SK-N-MC (cell line): Measurements from ENCODE around the gene TOMM40.

Source experiments
- EZH2 ChIP-seq: fragments of 200-600 bp; sonication (generic); IDR thresholded peaks from one replicate; pipeline ENCODE4 v1.6.1; 2017; ENCODE audit warnings: antibody characterized with exemption
- POLR2AphosphoS5 ChIP-seq: IDR thresholded peaks from 2 replicates; pipeline ENCODE4 v1.6.1; 2012; ENCODE audit warnings: mild to moderate bottlenecking, low read depth, low read length, borderline replicate concordance

DNA sequence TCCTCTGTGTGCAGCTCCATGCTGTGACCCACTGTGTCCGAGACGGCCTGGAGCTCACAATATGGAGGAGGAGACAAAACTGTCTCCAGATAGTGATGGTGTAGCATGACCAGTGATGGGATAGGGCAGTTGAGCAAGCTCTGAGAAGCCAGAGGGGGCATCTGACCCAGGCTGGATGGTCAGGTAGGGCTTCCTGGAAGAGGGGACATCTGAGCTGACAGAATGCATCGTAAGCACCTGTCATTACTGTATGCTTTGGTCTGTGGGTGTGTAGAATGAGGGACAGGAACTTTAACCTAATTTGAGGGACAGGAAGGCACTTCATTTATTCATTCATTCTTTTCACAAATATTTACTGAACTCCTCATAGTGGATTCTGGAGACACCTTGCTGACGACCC is 6.5 kb upstream of the TOMM40 start:
- TF ChIP-seq EZH2 (no peak), POLR2AphosphoS5 (no peak)
